H1 (cell line): ENCODE measurements around the gene CT45A9. TPM values are rescaled to one million over a fixed set of nuclear protein-coding genes. Genes with fewer than 3 reads are reported as not detected.

ENCODE experiments used
- CTCF ChIA-PET: fragments of 300-600 bp; sonication (Branson Sonifier 250); formaldehyde crosslinking; loops from one replicate; lab custom pipeline; 2021; ENCODE audit not compliant: partially characterized antibody; lab: Charles Lee
- POLR2A ChIA-PET: fragments of 300-600 bp; sonication (Branson Sonifier 250); formaldehyde crosslinking; loops from one replicate; lab custom pipeline; 2021; ENCODE audit warnings: inconsistent platforms; ENCODE audit not compliant: partially characterized antibody; lab: Charles Lee
- DNase-seq, 2 experiments: peaks; one replicate each; pipeline versions ENCODE4 v3.0.0 to v3.0.0-alpha.2; 2010 to 2022; ENCODE audit warnings: low spot score in 2 of 2, low read depth in 1 of 2, mixed read lengths in 1 of 2
- FAIRE-seq: peaks from 2 replicates; lab custom pipeline; 2011; peaks lifted over from hg19 to GRCh38; lab: Jason Lieb, UNC
- H2AFZ ChIP-seq: 2 replicates; pipeline ENCODE4 v1.8.1; 2012; ENCODE audit warnings: low read length, inconsistent platforms
- H2AK5ac ChIP-seq: 2 replicates; pipeline ENCODE4 v1.6.1; 2013; ENCODE audit warnings: low read depth, low read length
- H2BK120ac ChIP-seq: replicated peaks from 2 replicates; pipeline ENCODE3; 2013; ENCODE audit warnings: low read depth, low read length, inconsistent platforms
- H2BK12ac ChIP-seq: 2 replicates; pipeline ENCODE4 v1.6.1; 2013; ENCODE audit warnings: low read depth, low read length
- H2BK15ac ChIP-seq: 2 replicates; pipeline ENCODE4 v1.6.1; 2013; ENCODE audit warnings: low read length
- H2BK20ac ChIP-seq: 2 replicates; pipeline ENCODE4 v1.6.1; 2013; ENCODE audit warnings: low read length
- H2BK5ac ChIP-seq: 2 replicates; pipeline ENCODE4 v1.6.1; 2013; ENCODE audit warnings: low read depth, low read length
- H3K14ac ChIP-seq: 2 replicates; pipeline ENCODE4 v1.6.1; 2013; ENCODE audit warnings: inconsistent platforms; ENCODE audit not compliant: insufficient read length
- H3K18ac ChIP-seq: 2 replicates; pipeline ENCODE4 v1.6.1; 2013; ENCODE audit warnings: low read length; ENCODE audit errors: extremely low read depth
- H3K23ac ChIP-seq: 2 replicates; pipeline ENCODE4 v1.6.1; 2013; ENCODE audit warnings: inconsistent platforms; ENCODE audit not compliant: insufficient read length
- H3K23me2 ChIP-seq: 2 replicates; pipeline ENCODE4 v1.6.1; 2013; ENCODE audit warnings: low read depth, low read length
- H3K27ac ChIP-seq: 2 replicates; pipeline ENCODE4 v1.6.1; 2011; ENCODE audit warnings: low read depth, low read length, inconsistent platforms
- H3K27me3 ChIP-seq, 4 experiments: replicated peaks in 1 of 4; 1 replicate in 1 of 4; 2 replicates in 3 of 4; pipeline versions ENCODE4 v1.6.1 to v1.8.1; 2011 to 2013; ENCODE audit warnings: low read length in 3 of 4, mild to moderate bottlenecking in 3 of 4, inconsistent platforms in 2 of 4, mixed read lengths in 2 of 4, moderate library complexity in 1 of 4; ENCODE audit not compliant: control insufficient read depth in 3 of 4, insufficient read depth in 3 of 4; ENCODE audit errors: extremely low read depth in 1 of 4
- H3K36me3 ChIP-seq, 4 experiments: 2 replicates each; pipeline versions ENCODE4 v1.6.1 to v1.8.1; 2011 to 2013; ENCODE audit warnings: mild to moderate bottlenecking in 4 of 4, low read length in 3 of 4, moderate library complexity in 2 of 4, control low read depth in 1 of 4, inconsistent platforms in 1 of 4; ENCODE audit not compliant: insufficient read depth in 4 of 4, control insufficient read depth in 2 of 4
- H3K4ac ChIP-seq: replicated peaks from 2 replicates; pipeline ENCODE3; 2013; ENCODE audit warnings: low read length, low read depth, mixed read lengths, inconsistent platforms; ENCODE audit not compliant: insufficient read length
- H3K4me1 ChIP-seq, 4 experiments: replicated peaks in 1 of 4; 1 replicate in 1 of 4; 2 replicates in 3 of 4; pipeline versions ENCODE4 v1.6.1 to v1.8.1; 2011 to 2013; ENCODE audit warnings: low read length in 3 of 4, inconsistent platforms in 2 of 4, mixed read lengths in 1 of 4; ENCODE audit not compliant: insufficient read depth in 4 of 4, control insufficient read depth in 3 of 4
- H3K4me2 ChIP-seq, 2 experiments: 2 replicates each; pipeline versions ENCODE4 v1.6.1 to v1.8.1; 2011 to 2013; ENCODE audit warnings: low read depth in 2 of 2, low read length in 2 of 2, control low read depth in 1 of 2, inconsistent platforms in 1 of 2, mild to moderate bottlenecking in 1 of 2; ENCODE audit not compliant: insufficient read depth in 1 of 2
- H3K4me3 ChIP-seq, 4 experiments: fragments of 200-600, 300-600 bp in 1 of 4; sonication (generic), shearing (Covaris generic), sonication (Bioruptor Twin) in 1 of 4; 2 replicates each; pipeline versions ENCODE4 v1.5.1 to v1.8.1; 2011 to 2016; ENCODE audit warnings: low read length in 4 of 4, low read depth in 3 of 4, control low read depth in 2 of 4, inconsistent platforms in 2 of 4, mild to moderate bottlenecking in 2 of 4, mixed read lengths in 1 of 4, moderate library complexity in 1 of 4; ENCODE audit not compliant: insufficient read depth in 2 of 4; ENCODE audit errors: extremely low read depth in 1 of 4
- H3K56ac ChIP-seq: replicated peaks from 2 replicates; pipeline ENCODE3; 2013; ENCODE audit warnings: low read depth, mild to moderate bottlenecking, mixed read lengths, low read length, inconsistent platforms; ENCODE audit not compliant: insufficient read length
- H3K79me1 ChIP-seq: 2 replicates; pipeline ENCODE4 v1.6.1; 2013; ENCODE audit warnings: low read depth, low read length, control low read depth
- H3K79me2 ChIP-seq, 2 experiments: 2 replicates each; pipeline versions ENCODE4 v1.6.1 to v1.8.1; 2012 to 2013; ENCODE audit warnings: low read length in 2 of 2, mild to moderate bottlenecking in 2 of 2, inconsistent platforms in 1 of 2; ENCODE audit not compliant: insufficient read depth in 2 of 2, control insufficient read depth in 1 of 2
- H3K9ac ChIP-seq, 4 experiments: replicated peaks in 1 of 4; 1 replicate in 1 of 4; 2 replicates in 3 of 4; pipeline versions ENCODE4 v1.6.1 to v1.8.1; 2011 to 2013; ENCODE audit warnings: low read depth in 3 of 4, low read length in 3 of 4, control low read depth in 2 of 4, mild to moderate bottlenecking in 2 of 4, moderate library complexity in 2 of 4, inconsistent platforms in 1 of 4; ENCODE audit errors: extremely low read depth in 1 of 4
- H3K9me3 ChIP-seq, 2 experiments: 2 replicates each; pipeline versions ENCODE4 v1.6.1 to v1.8.1; 2012 to 2013; ENCODE audit warnings: mild to moderate bottlenecking in 2 of 2, moderate library complexity in 2 of 2, control low read depth in 1 of 2, inconsistent platforms in 1 of 2, low read depth in 1 of 2, low read length in 1 of 2, mixed read lengths in 1 of 2; ENCODE audit not compliant: insufficient read depth in 2 of 2
- H4K20me1 ChIP-seq, 2 experiments: replicated peaks in 1 of 2; 2 replicates each; pipeline versions ENCODE3 to v1.8.1; 2011 to 2013; ENCODE audit warnings: inconsistent platforms in 2 of 2, low read length in 2 of 2, mild to moderate bottlenecking in 1 of 2; ENCODE audit not compliant: insufficient read depth in 2 of 2, control insufficient read depth in 1 of 2
- H4K5ac ChIP-seq: 2 replicates; pipeline ENCODE4 v1.6.1; 2013; ENCODE audit warnings: low read length, low read depth, mixed read lengths, inconsistent platforms; ENCODE audit not compliant: insufficient read length
- H4K8ac ChIP-seq: 2 replicates; pipeline ENCODE4 v1.8.0; 2013; ENCODE audit warnings: mild to moderate bottlenecking, moderate library complexity, low read length, inconsistent platforms; ENCODE audit not compliant: insufficient read depth; ENCODE audit errors: extremely low read depth
- H4K91ac ChIP-seq: replicated peaks from 2 replicates; pipeline ENCODE3; 2013; ENCODE audit warnings: low read length, mixed read lengths, inconsistent platforms; ENCODE audit not compliant: insufficient read length
- EGR1 ChIP-seq: IDR thresholded peaks from 2 replicates; pipeline ENCODE4 v1.6.1; 2011; ENCODE audit warnings: low read depth, low read length, borderline replicate concordance
- WGBS, 2 experiments: shearing (Covaris generic) in 1 of 2; methylation state at CpG; one replicate each; pipeline versions ENCODE4 v1.1.6 to v1.1.7; 2013 to 2015; ENCODE audit warnings: low lambda C conversion rate in 2 of 2, mixed read lengths in 2 of 2, inconsistent platforms in 1 of 2, low coverage in 1 of 2, missing lambda C conversion rate in 1 of 2; ENCODE audit not compliant: insufficient replicate concordance in 2 of 2, insufficient coverage in 1 of 2, insufficient read length in 1 of 2; ENCODE audit errors: extremely low coverage in 1 of 2, missing lambda C conversion rate in 1 of 2; 5-methylcytosine and 5-hydroxymethylcytosine counted together
- polyA plus RNA-seq, 7 experiments: library from polyadenylated mRNA; depleted of rRNA in 3 of 7; stranded (reverse) in 5 of 7; unstranded in 2 of 7; fragments of >200 nt in 5 of 7; fragments of 200-250 nt in 2 of 7; gene quantifications; 1 replicate in 5 of 7; 2 replicates in 1 of 7; 4 replicates in 1 of 7; pipeline versions ENCODE4 v1.2.1 to v1.2.3, GENCODE V29; 2011 to 2013; ENCODE audit warnings: missing spikeins in 2 of 7, mixed read lengths in 2 of 7
- total RNA-seq: library from RNA; stranded (reverse); fragmentation: NEBNext Ultra II Directional; extraction: Animal tissue kit (Norgen Biotek cat#: 25700); gene quantifications from 2 replicates; pipeline ENCODE4 v1.2.1, GENCODE V29; 2021

Gene CT45A9
- total and polyA plus RNA-seq, 2 of the 8 experiments (the other 6 are each of a cell fraction or from before 2014, with no cell fraction given): not detected

DNA sequence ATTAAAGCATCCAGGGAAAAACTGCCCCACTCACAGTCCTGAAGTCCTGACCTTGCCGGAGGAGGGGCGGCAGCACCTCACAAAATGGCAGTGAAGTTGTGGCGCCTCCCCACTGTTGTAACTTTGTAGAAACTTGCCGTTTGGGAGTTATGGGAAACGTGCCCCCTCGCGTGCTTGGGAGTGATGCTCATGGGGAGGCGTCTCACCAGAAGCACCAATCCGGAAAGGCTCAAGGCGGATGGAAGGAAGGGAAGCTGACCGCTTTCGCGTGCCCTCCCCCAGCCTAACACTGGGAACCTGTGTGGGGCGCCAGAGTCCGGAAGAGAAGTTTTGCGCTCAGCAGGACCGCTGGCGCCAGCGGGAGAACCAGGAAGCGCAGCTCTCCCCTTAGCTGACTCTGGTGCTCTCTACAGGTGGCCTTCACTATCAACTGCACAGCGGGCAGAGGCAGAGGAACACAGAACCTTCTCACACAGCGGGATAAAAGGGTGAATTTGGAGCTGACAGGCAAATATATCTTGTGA lies 21.7 kb upstream of the CT45A9 start, which contains the start of the genes CT45A10 and SAGE1:
CT45A10 (minus strand) TSS at position 151 of the 524 bp plus-strand sequence. CDS start 8,100 bp downstream, outside the sequence.
SAGE1 (plus strand) TSS at position 423 of the 524 bp plus-strand sequence. CDS start 2,527 bp downstream, outside the sequence.
- Histone ChIP-seq H2AK5ac (no peak within 1 kb of the TSS), H2BK12ac (no peak within 1 kb of the TSS), H3K9me3 (peaks cover 0 to 32% of the 10 kb centered on the region in 2 experiments; a peak in 2 of 4 replicates), H3K79me1 (no peaks in the 10 kb centered on the region), H4K91ac (no peak within 1 kb of the TSS), H3K27me3 (no peaks in the 10 kb centered on the region), H3K4me3 (no peak within 1 kb of the TSS), H2AFZ (no peak within 1 kb of the TSS), H2BK20ac (no peak within 1 kb of the TSS), H3K79me2 (no peaks in the 10 kb centered on the region), H3K4ac (no peak within 1 kb of the TSS), H2BK15ac (no peak within 1 kb of the TSS), H3K56ac (no peak within 1 kb of the TSS), H3K23ac (no peak within 1 kb of the TSS), H4K5ac (no peak within 1 kb of the TSS), H3K9ac (no peak within 1 kb of the TSS), H3K4me1 (no peaks in the 10 kb centered on the region), H3K23me2 (no peaks in the 10 kb centered on the region), H4K8ac (no peak within 1 kb of the TSS), H2BK120ac (no peak within 1 kb of the TSS), H3K36me3 (no peaks in the 10 kb centered on the region), H2BK5ac (no peak within 1 kb of the TSS), H3K18ac (no peak within 1 kb of the TSS), H3K4me2 (no peak within 1 kb of the TSS), H3K14ac (no peak within 1 kb of the TSS), H4K20me1 (no peaks in the 10 kb centered on the region), H3K27ac (no peak within 1 kb of the TSS)
- POLR2A ChIA-PET: no interaction called here
- DNase-seq (no peak), FAIRE-seq (no peak)
- CTCF ChIA-PET: no interaction called here
- 86% methylated on average over 15 of the region's 22 CpGs; no CpG with 5 or more reads in 1 of the 2 experiments for WGBS, 2 experiments
- no peak for TF ChIP-seq EGR1
